ENCODE measurements around the gene ZC3H15. TPM values are rescaled to one million over a fixed set of nuclear protein-coding genes. Genes with fewer than 3 reads are reported as not detected.

ZC3H15 gene
- total and polyA plus RNA-seq, 11 donors: 28.8 to 50.6 (median 31.5) TPM

- H3K36me3 ChIP-seq: no peaks in the 10 kb centered on the region
- no peak overlapping the region for H3K27ac ChIP-seq
- WGBS, 4 donors: 94 to 100% (median 97%) methylated on average over 1 of the region's 1 CpG
- no peak overlapping the region for H3K4me3 ChIP-seq
- TF ChIP-seq POLR2A (IDR thresholded peaks at IDR 0.05) (no peak), CTCF (IDR thresholded peaks at IDR 0.05) (no peak)
- DNase-seq: no peak
- H3K9me3 ChIP-seq: no peaks in the 10 kb centered on the region
- H3K4me1 ChIP-seq: peaks cover 0 to 17% (median 8%) of the 10 kb centered on the region in 12 donors
- ATAC-seq: no peak
- intact Hi-C loops (cut with DNase I): no loop called here
- H3K27me3 ChIP-seq: no peaks in the 10 kb centered on the region
Measured at GRCh38 chr2:186480991-186481390, 5.1 kb upstream of the ZC3H15 start.

DNA sequence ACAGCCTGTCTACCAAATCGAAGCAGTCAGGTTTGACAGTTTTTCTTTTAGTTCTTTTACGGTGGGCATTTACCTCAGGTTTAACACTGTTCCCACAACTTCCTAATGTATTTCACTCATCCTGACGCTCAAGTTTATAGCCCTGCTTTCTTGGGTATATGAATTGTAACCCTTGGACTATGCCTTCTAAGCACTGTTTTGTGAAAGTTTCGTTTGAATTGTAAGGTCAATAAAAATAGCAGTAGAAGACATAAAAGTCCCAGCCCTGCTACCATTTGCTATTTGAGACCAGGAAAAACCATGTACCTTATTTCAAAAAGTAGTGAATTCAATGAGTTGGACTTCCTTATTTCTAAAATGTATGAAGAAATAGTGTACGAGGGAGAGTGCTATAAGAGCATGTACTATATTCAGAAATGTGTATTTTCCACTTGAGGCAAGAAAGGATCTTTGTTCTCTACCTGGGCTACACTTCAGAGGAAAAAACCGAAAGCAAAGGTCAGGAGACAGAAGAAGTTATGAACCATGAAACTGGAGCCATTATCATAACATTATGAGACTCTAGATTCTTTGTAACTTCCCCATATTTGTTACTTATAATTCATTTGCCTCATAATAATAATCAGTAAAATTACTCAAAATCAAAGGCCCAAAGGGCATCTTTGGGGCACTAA lies 1.9 kb upstream of the ZC3H15 start:
- intact Hi-C loops (cut with DNase I): no loop called here
- DNase-seq (no peak), ATAC-seq (no peak)
- no peak for TF ChIP-seq POLR2A (IDR thresholded peaks at IDR 0.05)
- TF ChIP-seq CTCF (IDR thresholded peaks at IDR 0.05): no peak
- Histone ChIP-seq H3K27ac (no peak overlapping the region), H3K27me3 (no peaks in the 10 kb centered on the region), H3K4me1 (peaks cover 8 to 39% (median 28%) of the 10 kb centered on the region in 12 donors), H3K4me3 (peak overlapping the region in 1 of 12 donors; percentile 97), H3K9me3 (no peaks in the 10 kb centered on the region), H3K36me3 (no peaks in the 10 kb centered on the region)
- 83 to 89% (median 87%) methylated on average over 6 of the region's 6 CpGs for WGBS, 4 donors

DNA sequence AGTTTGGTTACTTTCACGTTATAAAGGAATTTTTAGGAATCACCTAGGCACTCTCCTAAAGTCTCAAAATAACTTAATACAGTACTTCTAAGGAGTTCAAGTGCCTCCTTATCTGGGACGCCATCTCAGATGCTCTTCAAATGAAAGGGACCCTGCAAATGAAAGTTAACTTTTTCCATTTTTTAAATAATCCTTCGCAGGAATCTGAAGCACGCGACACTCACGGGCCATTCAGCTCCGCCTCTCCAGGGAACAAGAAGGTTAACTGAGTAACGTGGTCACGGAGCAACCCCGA lies 537 bp upstream of the ZC3H15 start:
- ATAC-seq (no peak), DNase-seq (no peak)
- 0 to 1% (median 0%) methylated on average over 10 of the region's 10 CpGs for WGBS, 4 donors
- Histone ChIP-seq H3K27me3 (no peaks in the 10 kb centered on the region), H3K27ac (peak overlapping the region; percentile 74 to 96 (median 92)), H3K4me3 (peak overlapping the region; percentile 80 to 97 (median 88)), H3K4me1 (peaks cover 10 to 52% (median 33%) of the 10 kb centered on the region in 12 donors), H3K36me3 (no peaks in the 10 kb centered on the region), H3K9me3 (no peaks in the 10 kb centered on the region)
- intact Hi-C loops (cut with DNase I): loop anchor here in 1 of 10 donors (5.0 kb wide), 1 partner anchor 107 kb away; the partner anchor contains the start of gene ITGAV
- TF ChIP-seq CTCF (IDR thresholded peaks at IDR 0.05) (no peak), POLR2A (IDR thresholded peaks at IDR 0.05) (no peak)

DNA sequence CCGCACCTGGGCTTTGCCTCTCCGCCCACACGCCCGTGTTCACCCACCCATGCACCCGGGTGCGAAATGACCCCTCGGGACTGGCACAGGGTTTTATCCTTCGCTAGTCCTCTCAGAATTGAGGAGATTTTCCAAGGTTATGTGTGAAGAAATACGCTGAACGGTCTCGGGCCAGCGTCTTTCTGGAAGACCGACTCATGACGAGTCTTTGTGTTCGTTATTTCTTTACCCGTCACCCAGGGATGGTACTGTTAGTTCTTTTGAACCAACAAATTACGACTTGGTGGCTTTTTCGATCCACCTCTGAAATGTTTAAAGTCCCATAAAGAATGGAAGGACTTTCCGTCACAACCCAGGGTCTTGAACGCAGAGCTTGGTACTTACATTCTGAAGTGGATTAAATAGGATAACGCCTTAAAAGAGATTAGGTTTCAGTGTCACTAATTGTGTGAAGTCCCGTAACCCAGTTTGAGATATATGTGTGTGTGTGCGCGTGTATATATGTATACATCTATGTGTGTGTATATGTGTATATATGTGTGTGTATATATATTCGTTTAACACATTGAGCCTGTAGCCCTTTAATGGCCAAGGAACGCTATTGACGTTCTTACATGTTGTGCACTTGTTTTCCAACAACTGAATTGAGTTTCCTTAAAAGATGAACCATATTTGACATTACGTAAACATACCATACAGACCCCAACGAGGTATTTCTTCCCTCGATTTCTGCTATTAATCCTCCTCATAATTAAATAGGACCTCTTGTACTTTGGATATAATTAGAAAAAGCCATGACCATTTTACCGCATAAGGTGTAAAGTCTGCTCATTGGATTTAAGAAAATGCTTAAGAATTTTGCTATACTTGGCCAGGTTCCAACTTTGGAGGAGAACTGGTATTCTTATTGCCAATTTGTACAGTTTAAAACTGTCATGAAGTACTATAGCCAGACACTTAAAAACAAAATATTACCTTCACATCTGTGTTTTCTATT lies 889 bp downstream of the ZC3H15 start:
- ATAC-seq (no peak), DNase-seq (no peak)
- H3K4me1 ChIP-seq: peaks cover 11 to 66% (median 47%) of the 10 kb centered on the region in 12 donors
- no peaks in the 10 kb centered on the region for H3K9me3 ChIP-seq
- intact Hi-C loops (cut with DNase I): loop anchor here in 1 of 10 donors (5.0 kb wide), 1 partner anchor 105 kb away; the partner anchor contains the start of gene ITGAV
- peak overlapping the region; percentile 80 to 97 (median 88) for H3K4me3 ChIP-seq
- no peaks in the 10 kb centered on the region for H3K36me3 ChIP-seq
- 2 to 3% (median 2%) methylated on average over 24 to 31 of the region's 31 CpGs for WGBS, 4 donors
- no peaks in the 10 kb centered on the region for H3K27me3 ChIP-seq
- no peak for TF ChIP-seq CTCF (IDR thresholded peaks at IDR 0.05)
- no peak for TF ChIP-seq POLR2A (IDR thresholded peaks at IDR 0.05)
- peak overlapping the region; percentile 74 to 96 (median 92) for H3K27ac ChIP-seq

Measured in heart left ventricle (tissue), 16 donors.